GM20000 (cell line): Measurements from ENCODE around the gene CD1D.

Experiments used
- DNase-seq: peaks from one replicate; pipeline ENCODE4 v3.0.0; 2012; ENCODE audit warnings: low spot score
- CTCF ChIP-seq: IDR thresholded peaks from 2 replicates; pipeline ENCODE4 v1.5.1; 2012; ENCODE audit warnings: mild to moderate bottlenecking, control low read depth; ENCODE audit errors: extremely low read depth, missing control alignments

CD1D gene

GRCh38 chr1:158191299-158191698, 10.6 kb downstream of the CD1D start:
- TF ChIP-seq CTCF: no peak
- DNase-seq: no peak

- TF ChIP-seq CTCF: no peak
- no peak for DNase-seq
These were observed 15.8 kb downstream of the CD1D start for GRCh38 chr1:158196461-158196860.

GRCh38 chr1:158199849-158200248, 19.2 kb downstream of the CD1D start:
- DNase-seq: no peak

GRCh38 chr1:158200527-158200926, 19.8 kb downstream of the CD1D start:
- TF ChIP-seq CTCF: no peak

More at GRCh38 chr1:158199849-158200248, 19.2 kb downstream of the CD1D start:
- no peak for TF ChIP-seq CTCF

GRCh38 chr1:158203693-158204457, 23.2 kb downstream of the CD1D start:
- peak; percentile 31 for TF ChIP-seq CTCF
- peak; percentile 45 for DNase-seq

More at GRCh38 chr1:158200527-158200926, 19.8 kb downstream of the CD1D start:
- no peak for DNase-seq

GRCh38 chr1:158204458-158204827, 23.7 kb downstream of the CD1D start:
- DNase-seq: no peak
- TF ChIP-seq CTCF: no peak

GRCh38 chr1:158208586-158209116, 28.0 kb downstream of the CD1D start:
- no peak for DNase-seq
- TF ChIP-seq CTCF: no peak
